ENCODE measurements around the gene MARCHF4. TPM values are rescaled to one million over a fixed set of nuclear protein-coding genes. Genes with fewer than 3 reads are reported as not detected.

MARCHF4 gene
- total and polyA plus RNA-seq, 9 of the 15 experiments (the other 6 are each of a cell fraction or from before 2014, with no cell fraction given), result 0.05 TPM; not detected in 8

Small RNA genes lying within 50 kb of the gene (small RNA-seq; reads per million reads assigned to genes)
- gene RF00019, result not detected

Other genes with a start within 250 kb of the MARCHF4 start
- 12.4 and 15.6 TPM in 2 replicates for gene SMARCAL1, start 40.0 kb upstream of the MARCHF4 start, total RNA-seq (2014; rRNA removed)
- 11.5 and 12.4 TPM in 2 replicates for gene SMARCAL1, start 40.0 kb upstream of the MARCHF4 start, total RNA-seq (2014; rRNA removed; fragmentation: Illumina TruSeq; extraction: Trizol)
- gene SMARCAL1, start 40.0 kb upstream of the MARCHF4 start, total RNA-seq (2015; rRNA removed; fragmentation: Illumina TruSeq; extraction: Trizol), result 10.2 and 10.6 TPM in 2 replicates
- 21.8 and 22.6 TPM in 2 replicates for gene SMARCAL1, start 40.0 kb upstream of the MARCHF4 start, total RNA-seq (2021)
- 27.9 and 29.7 TPM in 2 replicates for gene SMARCAL1, start 40.0 kb upstream of the MARCHF4 start, polyA plus RNA-seq (2011; rRNA removed)
- 18.5 and 20.6 TPM in 2 replicates for gene SMARCAL1, start 40.0 kb upstream of the MARCHF4 start, polyA plus RNA-seq (2014; fragmentation: Illumina TruSeq; extraction: Trizol)
- gene SMARCAL1, start 40.0 kb upstream of the MARCHF4 start, polyA plus RNA-seq (2014; fragmentation: Nextera tagmentation; extraction: Ambion mirVana), result 10 to 100 TPM in 1 of 2 experiments, 1 to 10 TPM in 1; 8.2 to 12.3 TPM
- 11.9 and 16.3 TPM in 2 replicates for gene SMARCAL1, start 40.0 kb upstream of the MARCHF4 start, polyA plus RNA-seq (2014; rRNA removed)
- gene RPL37A, start 126.4 kb upstream of the MARCHF4 start, total RNA-seq (2014; rRNA removed), result 1,954 and 2,610 TPM in 2 replicates
- 2,970 and 2,991 TPM in 2 replicates for gene RPL37A, start 126.4 kb upstream of the MARCHF4 start, total RNA-seq (2014; rRNA removed; fragmentation: Illumina TruSeq; extraction: Trizol)
- 3,128 and 3,349 TPM in 2 replicates for gene RPL37A, start 126.4 kb upstream of the MARCHF4 start, total RNA-seq (2015; rRNA removed; fragmentation: Illumina TruSeq; extraction: Trizol)
- 2,073 and 2,273 TPM in 2 replicates for gene RPL37A, start 126.4 kb upstream of the MARCHF4 start, total RNA-seq (2021)
- 2,373 and 2,467 TPM in 2 replicates for gene RPL37A, start 126.4 kb upstream of the MARCHF4 start, polyA plus RNA-seq (2011; rRNA removed)
- 2,856 and 3,318 TPM in 2 replicates for gene RPL37A, start 126.4 kb upstream of the MARCHF4 start, polyA plus RNA-seq (2014; fragmentation: Illumina TruSeq; extraction: Trizol)
- 1,000 to 10,000 TPM; 2,078 to 2,436 TPM for gene RPL37A, start 126.4 kb upstream of the MARCHF4 start, polyA plus RNA-seq (2014; fragmentation: Nextera tagmentation; extraction: Ambion mirVana)
- 1,938 and 2,430 TPM in 2 replicates for gene RPL37A, start 126.4 kb upstream of the MARCHF4 start, polyA plus RNA-seq (2014; rRNA removed)

Data from K562 (cell line).